ENCODE measurements around the gene EMD.
"Not testable (repeated sequence)": the region's sequence is repeated elsewhere in the genome, so short reads cannot be mapped to it uniquely, and the experiment has no call there.

Gene EMD

DNA sequence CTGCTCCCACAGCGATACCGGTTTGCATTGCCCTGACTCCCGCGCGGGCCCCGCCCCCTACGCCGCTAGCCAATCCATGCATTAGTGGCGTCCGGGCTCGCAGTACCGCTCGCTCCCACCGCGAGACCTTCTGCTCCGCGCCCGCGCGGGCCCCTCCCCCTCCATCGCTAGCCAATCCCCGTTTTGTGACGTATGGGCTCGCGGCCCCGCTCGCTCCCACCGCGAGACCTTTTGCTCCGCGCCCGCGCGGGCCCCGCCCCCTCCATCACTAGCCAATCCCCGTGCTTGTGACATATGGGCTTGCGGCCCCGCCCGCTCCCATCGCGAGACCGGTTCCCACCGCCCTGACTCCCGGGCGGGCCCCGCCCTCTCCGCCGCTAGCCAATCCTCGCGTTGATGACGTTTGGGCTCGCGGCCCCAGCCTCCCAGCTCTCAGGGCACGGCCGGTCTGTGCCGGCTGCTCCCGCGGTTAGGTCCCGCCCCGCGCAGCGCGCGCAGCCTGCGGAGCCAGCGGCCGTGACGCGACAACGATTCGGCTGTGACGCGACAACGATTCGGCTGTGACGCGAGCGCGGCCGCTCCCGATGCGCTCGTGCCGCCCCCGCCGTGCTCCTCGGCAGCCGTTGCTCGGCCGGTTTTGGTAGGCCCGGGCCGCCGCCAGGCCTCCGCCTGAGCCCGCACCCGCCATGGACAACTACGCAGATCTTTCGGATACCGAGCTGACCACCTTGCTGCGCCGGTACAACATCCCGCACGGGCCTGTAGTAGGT, at the start of gene EMD:
EMD (plus strand) TSS at position 497 of the 770 bp plus-strand sequence; CDS start at position 687, 190 bp downstream.
- Histone ChIP-seq H3K9me3 (ENCODE audit: control insufficient read depth in 5 of 5, low read length in 5 of 5) (no peaks in the 10 kb centered on the region), H3K27ac (ENCODE audit: low read depth, low read length) (peak within 1 kb of the TSS; percentile 84), H3K27me3 (ENCODE audit: control insufficient read depth in 5 of 5, insufficient read depth in 4 of 5, low read length in 5 of 5) (peaks cover under 1 to 12% (median 10%) of the 10 kb centered on the region in 5 donors), H3K4me1 (ENCODE audit: control insufficient read depth in 5 of 5, insufficient read depth in 5 of 5, low read length in 5 of 5) (peaks cover 4 to 30% (median 25%) of the 10 kb centered on the region in 5 donors), H3K36me3 (ENCODE audit: control insufficient read depth in 5 of 5, insufficient read depth in 5 of 5, low read length in 5 of 5) (peaks cover 0 to 5% (median 3%) of the 10 kb centered on the region in 5 donors), H3K4me3 (ENCODE audit: low read depth in 1 of 5, low read length in 5 of 5) (peak within 1 kb of the TSS; percentile 58 to 72 (median 66)), H3K9ac (ENCODE audit: low read length in 5 of 5) (peak within 1 kb of the TSS; percentile 79 to 88 (median 81))

DNA sequence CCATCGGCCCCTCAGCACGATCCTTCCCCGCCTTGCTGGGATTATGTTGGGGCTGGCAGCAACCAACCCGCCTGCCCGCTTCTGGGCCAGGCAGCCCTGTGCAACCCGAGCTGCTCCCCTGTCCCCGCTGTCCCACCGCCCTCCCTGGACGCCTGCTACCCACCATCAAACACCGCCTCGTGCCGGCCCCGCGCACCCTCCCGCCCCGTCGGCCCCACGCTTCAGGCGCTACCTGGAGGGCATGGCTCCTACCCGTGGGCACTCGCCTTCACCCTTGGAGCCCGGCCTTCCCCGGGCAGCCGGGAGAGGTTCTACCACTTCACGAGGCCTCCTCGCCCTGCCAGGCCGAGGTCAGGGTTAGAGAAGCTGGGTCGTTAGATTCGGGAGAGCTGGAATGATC, 46.5 kb upstream of the EMD start:
- Histone ChIP-seq H3K36me3 (ENCODE audit: control insufficient read depth in 5 of 5, insufficient read depth in 5 of 5, low read length in 5 of 5) (no peaks in the 10 kb centered on the region), H3K27me3 (ENCODE audit: control insufficient read depth in 5 of 5, insufficient read depth in 4 of 5, low read length in 5 of 5) (peaks cover 0 to 31% (median 18%) of the 10 kb centered on the region in 5 donors), H3K4me1 (ENCODE audit: control insufficient read depth in 5 of 5, insufficient read depth in 5 of 5, low read length in 5 of 5) (peaks cover 0 to 7% (median 4%) of the 10 kb centered on the region in 5 donors), H3K9ac (ENCODE audit: low read length in 5 of 5) (no peak overlapping the region), H3K4me3 (ENCODE audit: low read depth in 1 of 5, low read length in 5 of 5) (no peak overlapping the region), H3K9me3 (ENCODE audit: control insufficient read depth in 5 of 5, low read length in 5 of 5) (no peaks in the 10 kb centered on the region), H3K27ac (ENCODE audit: low read depth, low read length) (no peak overlapping the region)

DNA sequence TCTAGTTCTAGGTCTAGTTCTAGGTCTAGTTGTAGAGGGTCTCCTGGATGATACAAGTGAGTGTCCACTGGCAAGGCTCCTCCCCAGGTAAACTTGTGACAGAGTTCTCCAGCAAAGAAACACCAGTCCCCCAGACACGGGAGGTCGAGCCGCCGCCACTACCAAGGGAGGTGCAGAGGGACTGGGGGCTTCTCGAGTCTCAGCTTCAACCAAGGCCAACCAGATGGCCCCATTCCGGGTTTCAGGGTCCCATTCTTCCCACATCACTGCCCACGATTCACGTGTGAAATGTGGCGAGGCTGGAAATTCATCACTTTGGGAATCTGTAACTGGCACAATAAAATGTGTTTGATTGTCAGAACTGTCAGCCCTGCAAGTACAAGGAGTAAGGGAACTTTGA, 46.0 kb upstream of the EMD start:
- Histone ChIP-seq H3K4me1 (ENCODE audit: control insufficient read depth in 5 of 5, insufficient read depth in 5 of 5, low read length in 5 of 5) (peaks cover 0 to 4% (median 0%) of the 10 kb centered on the region in 5 donors), H3K9ac (ENCODE audit: low read length in 5 of 5) (no peak overlapping the region), H3K27ac (ENCODE audit: low read depth, low read length) (no peak overlapping the region), H3K36me3 (ENCODE audit: control insufficient read depth in 5 of 5, insufficient read depth in 5 of 5, low read length in 5 of 5) (no peaks in the 10 kb centered on the region), H3K9me3 (ENCODE audit: control insufficient read depth in 5 of 5, low read length in 5 of 5) (no peaks in the 10 kb centered on the region), H3K4me3 (ENCODE audit: low read depth in 1 of 5, low read length in 5 of 5) (no peak overlapping the region), H3K27me3 (ENCODE audit: control insufficient read depth in 5 of 5, insufficient read depth in 4 of 5, low read length in 5 of 5) (peaks cover 0 to 31% (median 18%) of the 10 kb centered on the region in 5 donors)

DNA sequence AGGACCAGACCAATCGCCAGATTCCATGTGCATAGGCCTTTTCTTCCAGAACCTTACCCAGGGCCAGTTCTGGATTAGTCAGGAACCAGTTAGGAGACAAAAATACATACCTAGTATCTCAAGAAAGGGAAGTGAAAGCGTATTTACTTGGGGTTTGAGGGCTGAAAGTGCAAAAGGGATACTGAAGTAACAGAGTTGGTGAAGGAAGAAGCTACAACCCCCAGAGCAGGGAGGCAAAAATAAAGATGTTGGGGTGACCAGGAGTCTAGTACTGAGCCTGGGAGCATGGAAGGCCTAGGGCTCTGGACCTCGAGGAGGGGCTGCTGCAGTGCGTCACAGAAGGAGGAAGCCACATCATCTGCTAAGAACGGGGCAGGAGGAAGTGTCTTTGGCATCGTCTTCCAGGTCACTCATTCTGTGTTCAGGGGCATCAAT, 45.2 kb upstream of the EMD start:
- Histone ChIP-seq H3K36me3 (ENCODE audit: control insufficient read depth in 5 of 5, insufficient read depth in 5 of 5, low read length in 5 of 5) (no peaks in the 10 kb centered on the region), H3K4me1 (ENCODE audit: control insufficient read depth in 5 of 5, insufficient read depth in 5 of 5, low read length in 5 of 5) (peaks cover 0 to 4% (median 0%) of the 10 kb centered on the region in 5 donors), H3K9me3 (ENCODE audit: control insufficient read depth in 5 of 5, low read length in 5 of 5) (no peaks in the 10 kb centered on the region), H3K27me3 (ENCODE audit: control insufficient read depth in 5 of 5, insufficient read depth in 4 of 5, low read length in 5 of 5) (peaks cover 0 to 31% (median 18%) of the 10 kb centered on the region in 5 donors), H3K9ac (ENCODE audit: low read length in 5 of 5) (no peak overlapping the region), H3K4me3 (ENCODE audit: low read depth in 1 of 5, low read length in 5 of 5) (no peak overlapping the region), H3K27ac (ENCODE audit: low read depth, low read length) (no peak overlapping the region)

DNA sequence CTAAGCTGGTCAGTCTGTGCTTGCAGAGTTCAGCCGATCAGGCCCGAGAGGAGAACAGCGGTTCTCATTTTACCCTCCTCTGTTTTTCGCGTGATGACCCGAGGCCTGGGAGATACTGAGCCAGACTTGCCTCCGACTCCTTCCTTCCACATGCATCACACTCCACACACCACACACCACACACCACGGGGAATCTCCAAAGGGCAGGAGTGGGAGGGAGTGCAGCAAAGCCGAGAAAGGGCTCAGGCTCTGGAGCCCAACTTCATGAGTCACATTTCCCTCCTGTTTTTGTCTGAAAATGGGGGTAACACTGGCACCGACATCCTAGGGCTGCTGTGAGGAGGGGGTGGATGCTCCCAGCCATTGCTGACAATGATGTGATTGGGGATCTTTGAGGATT, 44.6 kb upstream of the EMD start:
- H3K4me3 ChIP-seq (ENCODE audit: low read depth in 1 of 5, low read length in 5 of 5), result no peak overlapping the region
- no peaks in the 10 kb centered on the region for H3K9me3 ChIP-seq (ENCODE audit: control insufficient read depth in 5 of 5, low read length in 5 of 5)
- peaks cover 0 to 4% (median 0%) of the 10 kb centered on the region in 5 donors for H3K4me1 ChIP-seq (ENCODE audit: control insufficient read depth in 5 of 5, insufficient read depth in 5 of 5, low read length in 5 of 5)
- no peak overlapping the region for H3K27ac ChIP-seq (ENCODE audit: low read depth, low read length)
- peaks cover 0 to 24% (median 16%) of the 10 kb centered on the region in 5 donors for H3K27me3 ChIP-seq (ENCODE audit: control insufficient read depth in 5 of 5, insufficient read depth in 4 of 5, low read length in 5 of 5)
- H3K9ac ChIP-seq (ENCODE audit: low read length in 5 of 5), result no peak overlapping the region
- H3K36me3 ChIP-seq (ENCODE audit: control insufficient read depth in 5 of 5, insufficient read depth in 5 of 5, low read length in 5 of 5), result no peaks in the 10 kb centered on the region

DNA sequence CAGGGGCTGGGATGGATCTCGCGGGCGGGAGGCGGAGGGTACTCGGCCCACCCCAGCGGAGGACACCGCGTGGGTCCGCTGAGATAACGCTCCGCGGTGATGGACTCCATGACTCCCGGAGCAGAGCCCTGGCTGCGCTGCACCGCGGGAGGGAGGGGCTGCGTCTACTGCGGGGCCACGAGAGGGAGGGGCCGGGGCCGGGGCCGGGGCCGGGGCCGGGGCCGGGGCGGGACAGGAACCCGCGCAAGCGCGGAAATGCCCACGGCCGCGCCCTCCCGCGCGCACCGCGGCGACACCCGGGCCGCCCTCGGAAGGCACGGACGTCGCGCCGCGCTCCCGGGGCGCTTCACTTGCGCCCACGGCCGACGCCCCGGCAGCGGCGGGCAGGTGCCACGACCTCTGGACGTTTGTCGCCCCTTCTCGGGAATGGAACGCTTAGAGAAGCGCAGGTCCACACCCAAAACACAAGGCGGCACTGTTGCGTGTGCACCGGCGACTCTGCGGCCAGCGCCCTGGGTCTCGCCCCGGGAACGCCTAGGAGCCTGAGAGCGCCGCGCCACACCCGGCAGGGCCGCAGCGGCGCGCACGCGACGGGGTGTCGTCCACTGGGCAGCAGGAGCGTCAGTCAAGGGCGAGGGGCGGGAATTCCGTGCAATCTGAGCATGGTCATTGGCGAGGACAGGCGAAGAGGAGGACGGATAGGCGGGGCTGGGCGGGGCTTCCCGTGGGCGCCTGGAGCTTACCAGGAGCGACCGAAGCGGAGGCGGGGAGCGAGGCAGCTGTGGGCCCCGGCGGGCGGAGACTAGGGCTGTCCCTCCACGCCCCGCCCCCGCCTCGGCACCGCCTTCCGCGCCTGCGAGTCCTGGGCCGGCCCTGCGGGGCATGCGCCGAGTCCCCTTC, 37.4 kb upstream of the EMD start:
- not testable (repeated sequence) for H3K9ac ChIP-seq (ENCODE audit: low read length in 5 of 5); H3K27ac ChIP-seq (ENCODE audit: low read depth, low read length); H3K36me3 ChIP-seq (ENCODE audit: control insufficient read depth in 5 of 5, insufficient read depth in 5 of 5, low read length in 5 of 5); H3K27me3 ChIP-seq (ENCODE audit: control insufficient read depth in 5 of 5, insufficient read depth in 4 of 5, low read length in 5 of 5); H3K4me1 ChIP-seq (ENCODE audit: control insufficient read depth in 5 of 5, insufficient read depth in 5 of 5, low read length in 5 of 5); H3K9me3 ChIP-seq (ENCODE audit: control insufficient read depth in 5 of 5, low read length in 5 of 5); H3K4me3 ChIP-seq (ENCODE audit: low read depth in 1 of 5, low read length in 5 of 5)

DNA sequence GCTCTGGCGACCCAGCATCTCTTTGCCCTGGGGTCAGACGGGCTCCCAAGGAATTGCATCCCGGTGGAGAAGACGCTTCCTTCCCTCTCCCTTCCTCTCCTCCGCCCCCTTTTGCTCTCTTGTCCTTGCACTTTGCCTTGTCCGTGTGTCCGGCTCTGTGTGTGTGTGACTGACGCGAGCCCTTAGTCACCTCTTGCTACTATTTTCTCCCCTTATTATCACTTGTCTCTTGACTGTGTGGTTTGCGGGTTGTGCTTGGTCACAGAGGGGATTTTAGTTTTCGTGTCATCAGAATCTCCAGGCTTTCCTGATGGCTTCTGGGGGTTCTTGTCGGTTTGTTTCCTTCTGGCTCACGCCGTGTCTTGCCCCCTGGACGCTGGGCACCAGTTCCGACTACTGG, 36.0 kb upstream of the EMD start:
- not testable (repeated sequence) for H3K9ac ChIP-seq (ENCODE audit: low read length in 5 of 5); H3K27me3 ChIP-seq (ENCODE audit: control insufficient read depth in 5 of 5, insufficient read depth in 4 of 5, low read length in 5 of 5); H3K9me3 ChIP-seq (ENCODE audit: control insufficient read depth in 5 of 5, low read length in 5 of 5); H3K36me3 ChIP-seq (ENCODE audit: control insufficient read depth in 5 of 5, insufficient read depth in 5 of 5, low read length in 5 of 5); H3K27ac ChIP-seq (ENCODE audit: low read depth, low read length); H3K4me3 ChIP-seq (ENCODE audit: low read depth in 1 of 5, low read length in 5 of 5); H3K4me1 ChIP-seq (ENCODE audit: control insufficient read depth in 5 of 5, insufficient read depth in 5 of 5, low read length in 5 of 5)

DNA sequence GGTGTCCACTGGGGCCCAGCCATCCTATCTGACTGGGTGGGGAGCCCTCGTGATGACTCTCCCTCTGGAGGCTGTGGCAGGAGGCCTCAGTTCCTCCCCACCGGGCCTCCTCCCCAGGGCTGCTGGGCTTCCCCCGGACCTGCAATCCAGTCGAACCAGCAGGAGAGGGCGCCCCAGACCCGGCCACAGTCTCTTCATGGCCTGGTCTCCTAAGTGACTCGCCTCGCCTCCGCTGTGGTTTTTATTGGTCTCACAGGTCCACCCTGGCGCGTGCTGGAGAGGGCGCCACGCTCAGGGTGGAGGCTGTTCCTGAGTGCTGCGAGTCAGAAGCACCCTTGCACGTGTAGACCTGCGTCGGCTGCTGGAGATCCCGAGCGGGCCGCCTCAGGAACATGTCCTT, 35.5 kb upstream of the EMD start:
- H3K4me1 ChIP-seq (ENCODE audit: control insufficient read depth in 5 of 5, insufficient read depth in 5 of 5, low read length in 5 of 5); H3K27ac ChIP-seq (ENCODE audit: low read depth, low read length); H3K9me3 ChIP-seq (ENCODE audit: control insufficient read depth in 5 of 5, low read length in 5 of 5); H3K36me3 ChIP-seq (ENCODE audit: control insufficient read depth in 5 of 5, insufficient read depth in 5 of 5, low read length in 5 of 5); H3K4me3 ChIP-seq (ENCODE audit: low read depth in 1 of 5, low read length in 5 of 5); H3K9ac ChIP-seq (ENCODE audit: low read length in 5 of 5); H3K27me3 ChIP-seq (ENCODE audit: control insufficient read depth in 5 of 5, insufficient read depth in 4 of 5, low read length in 5 of 5): not testable (repeated sequence)

DNA sequence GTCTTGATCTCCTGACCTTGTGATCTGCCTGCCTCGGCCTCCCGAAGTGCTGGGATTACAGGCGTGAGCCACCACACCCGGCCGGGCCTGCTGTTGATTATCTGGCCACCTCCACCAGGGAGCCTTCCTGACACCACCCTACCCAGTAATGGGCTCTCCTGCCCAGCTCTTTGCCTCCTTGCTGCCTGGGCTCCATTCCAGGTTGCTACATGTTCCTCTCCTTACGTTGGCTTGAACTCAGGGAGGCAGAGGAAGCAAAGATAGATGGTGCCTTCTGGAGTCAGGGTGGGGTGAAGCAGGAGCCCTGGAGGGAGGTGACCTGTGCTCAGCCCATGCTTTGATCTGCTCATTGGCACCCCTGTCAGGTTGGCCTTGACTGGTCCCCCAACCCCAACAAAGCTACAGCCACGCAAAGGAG, 31.0 kb upstream of the EMD start:
- Histone ChIP-seq H3K4me1 (ENCODE audit: control insufficient read depth in 5 of 5, insufficient read depth in 5 of 5, low read length in 5 of 5) (peaks cover 0 to 6% (median 5%) of the 10 kb centered on the region in 5 donors), H3K36me3 (ENCODE audit: control insufficient read depth in 5 of 5, insufficient read depth in 5 of 5, low read length in 5 of 5) (peaks cover 0 to 51% (median 45%) of the 10 kb centered on the region in 5 donors), H3K27me3 (ENCODE audit: control insufficient read depth in 5 of 5, insufficient read depth in 4 of 5, low read length in 5 of 5) (peaks cover 0 to 2% (median 0%) of the 10 kb centered on the region in 5 donors), H3K4me3 (ENCODE audit: low read depth in 1 of 5, low read length in 5 of 5) (no peak overlapping the region), H3K9ac (ENCODE audit: low read length in 5 of 5) (no peak overlapping the region), H3K9me3 (ENCODE audit: control insufficient read depth in 5 of 5, low read length in 5 of 5) (no peaks in the 10 kb centered on the region), H3K27ac (ENCODE audit: low read depth, low read length) (no peak overlapping the region)

All from subcutaneous abdominal adipose tissue (tissue), 5 donors.